A549 (cell line): ENCODE results near the gene P2RX6. TPM values are rescaled to one million over a fixed set of nuclear protein-coding genes. Genes with fewer than 3 reads are reported as not detected.

Experiments
- ATAC-seq, 2 experiments: fragments of 200-7000 bp in 1 of 2; fragments of >200 bp in 1 of 2; cut with Nextera tagmentation in 1 of 2; cut with Tn5 transposase in 1 of 2; 3 replicates each; pipeline versions ENCODE4 v1.8.0 to v1.9.1; 2018 to 2020; ENCODE audit warnings: mild to moderate bottlenecking in 1 of 2, moderate library complexity in 1 of 2
- CTCF ChIA-PET: fragments of 300-600 bp; sonication (Branson Sonifier 250); formaldehyde crosslinking; extraction: SDS; loops from one replicate; lab custom pipeline; 2021; ENCODE audit warnings: antibody characterized with exemption, inconsistent platforms; lab: Yijun Ruan, JAX
- POLR2A ChIA-PET: fragments of 350-600 bp; formaldehyde crosslinking; extraction: SDS; loops from one replicate; lab custom pipeline; 2021; ENCODE audit warnings: antibody characterized with exemption, inconsistent platforms; lab: Yijun Ruan, JAX
- DNase-seq, 2 experiments: peaks; one replicate each; pipeline versions ENCODE4 v3.0.0 to v3.0.0-alpha.2; 2011 to 2016; ENCODE audit warnings: low read depth in 1 of 2, low spot score in 1 of 2
- FAIRE-seq: peaks from 2 replicates; lab custom pipeline; 2011; peaks lifted over from hg19 to GRCh38; lab: Jason Lieb, UNC
- H3K27ac ChIP-seq, 2 experiments: fragments of >200 bp; sonication (Bioruptor Twin); formaldehyde crosslinking; 3 replicates each; pipeline ENCODE4 v1.5.1; 2016 to 2017
- H3K4me1 ChIP-seq: fragments of >200 bp; sonication (Bioruptor Twin); formaldehyde crosslinking; 3 replicates; pipeline ENCODE4 v1.6.1; 2016
- H3K4me2 ChIP-seq: fragments of >200 bp; sonication (Bioruptor Twin); formaldehyde crosslinking; 3 replicates; pipeline ENCODE4 v1.6.1; 2016
- H3K4me3 ChIP-seq: fragments of >200 bp; sonication (Bioruptor Twin); formaldehyde crosslinking; 3 replicates; pipeline ENCODE4 v1.5.1; 2016
- H3K9me3 ChIP-seq: fragments of >200 bp; sonication (Bioruptor Twin); formaldehyde crosslinking; 3 replicates; pipeline ENCODE4 v1.6.1; 2016
- CTCF ChIP-seq: fragments of >200 bp; sonication (Bioruptor Twin); formaldehyde crosslinking; IDR thresholded peaks from 3 replicates; pipeline ENCODE4 v1.5.1; 2016
- EHF ChIP-seq: fragments of 250-450 bp; sonication (Bioruptor Pico); IDR thresholded peaks from 2 replicates; pipeline ENCODE4 v1.5.0; 2020; ENCODE audit warnings: mild to moderate bottlenecking
- FOSB ChIP-seq: fragments of 250-450 bp; sonication (Bioruptor Pico); IDR thresholded peaks from 2 replicates; pipeline ENCODE4 v1.5.0; 2020; ENCODE audit warnings: mild to moderate bottlenecking, moderate library complexity
- FOXS1 ChIP-seq: fragments of 250-450 bp; sonication (Bioruptor Pico); IDR thresholded peaks from 2 replicates; pipeline ENCODE4 v1.5.0; 2020; ENCODE audit warnings: mild to moderate bottlenecking, moderate library complexity
- HMGXB4 ChIP-seq: fragments of 250-450 bp; sonication (Bioruptor Pico); IDR thresholded peaks from 2 replicates; pipeline ENCODE4 v1.5.0; 2021; ENCODE audit warnings: mild to moderate bottlenecking, moderate library complexity, borderline replicate concordance
- HOXB5 ChIP-seq: fragments of 250-450 bp; sonication (Bioruptor Pico); IDR thresholded peaks from 2 replicates; pipeline ENCODE4 v1.5.0; 2020; ENCODE audit warnings: mild to moderate bottlenecking, moderate library complexity
- JUN ChIP-seq, 2 experiments: fragments of >200 bp; sonication (Bioruptor Twin); formaldehyde crosslinking; IDR thresholded peaks; 2 replicates in 1 of 2; 3 replicates in 1 of 2; pipeline ENCODE4 v1.6.1; 2016 to 2017
- KDM1A ChIP-seq: fragments of 200-600 bp; sonication (generic); IDR thresholded peaks from 2 replicates; pipeline ENCODE4 v1.6.1; 2016; ENCODE audit warnings: low read depth, mild to moderate bottlenecking
- KDM5A ChIP-seq: fragments of 200-600 bp; sonication (generic); IDR thresholded peaks from 2 replicates; pipeline ENCODE4 v1.6.1; 2016; ENCODE audit warnings: antibody characterized with exemption, mild to moderate bottlenecking
- NFE2L2 ChIP-seq: fragments of 150-350 bp; conservative IDR thresholded peaks from 2 replicates; pipeline ENCODE4 v1.6.1; 2014; ENCODE audit warnings: low read length
- PHF8 ChIP-seq: fragments of 200-600 bp; sonication (generic); IDR thresholded peaks from 2 replicates; pipeline ENCODE4 v1.6.1; 2016; ENCODE audit warnings: low read depth, mild to moderate bottlenecking, antibody characterized with exemption, moderate library complexity, borderline replicate concordance
- RAD21 ChIP-seq, 2 experiments: fragments of >200 bp in 1 of 2; sonication (Bioruptor Twin) in 1 of 2; formaldehyde crosslinking in 1 of 2; IDR thresholded peaks in 1 of 2; conservative IDR thresholded peaks in 1 of 2; 2 replicates in 1 of 2; 3 replicates in 1 of 2; pipeline ENCODE4 v1.6.1; 2012 to 2018; ENCODE audit warnings: inconsistent platforms in 1 of 2
- REST ChIP-seq: fragments of 200-600 bp; sonication (generic); IDR thresholded peaks from 2 replicates; pipeline ENCODE4 v1.6.1; 2016; ENCODE audit warnings: antibody characterized with exemption, mild to moderate bottlenecking, moderate library complexity
- SMC3 ChIP-seq: fragments of >200 bp; sonication (Bioruptor Twin); formaldehyde crosslinking; IDR thresholded peaks from 3 replicates; pipeline ENCODE4 v1.6.1; 2018; ENCODE audit warnings: inconsistent platforms
- TFCP2L1 ChIP-seq: fragments of 250-450 bp; sonication (Bioruptor Pico); IDR thresholded peaks from 2 replicates; pipeline ENCODE4 v1.5.0; 2021; ENCODE audit warnings: mild to moderate bottlenecking
- ZFP36 ChIP-seq: fragments of 450-650 bp; IDR thresholded peaks from 2 replicates; pipeline ENCODE4 v1.6.1; 2014; ENCODE audit warnings: borderline replicate concordance; ENCODE audit not compliant: partially characterized antibody
- WGBS: methylation state at CpG from one replicate; pipeline ENCODE4 v1.1.6; 2017; ENCODE audit errors: missing lambda C conversion rate; 5-methylcytosine and 5-hydroxymethylcytosine counted together
- polyA plus RNA-seq, 4 experiments: library from polyadenylated mRNA; depleted of rRNA in 3 of 4; stranded (reverse); fragments of >200 nt; fragmentation: RNase III in 1 of 4; extraction: RNeasy Plus Mini Kit Qiagen cat#74134 plus additional on column Dnase treatment in 1 of 4; gene quantifications; 2 replicates in 3 of 4; 3 replicates in 1 of 4; pipeline ENCODE4 v1.2.3, GENCODE V29; 2011 to 2017
- TF ChIP-seq, protein P1 (sequence below): IDR thresholded peaks from 2 replicates; pipeline ENCODE4 v1.6.1; 2012; ENCODE audit warnings: low read depth, borderline replicate concordance
- TF ChIP-seq, protein P2 (sequence below): fragments of 450-650 bp; IDR thresholded peaks from 2 replicates; pipeline ENCODE4 v1.6.1; 2014; ENCODE audit warnings: antibody characterized with exemption

Gene P2RX6
- polyA plus RNA-seq, 2 of the 4 experiments (the other 2 are of a cell fraction) = 0.67 to 0.92 TPM

DNA sequence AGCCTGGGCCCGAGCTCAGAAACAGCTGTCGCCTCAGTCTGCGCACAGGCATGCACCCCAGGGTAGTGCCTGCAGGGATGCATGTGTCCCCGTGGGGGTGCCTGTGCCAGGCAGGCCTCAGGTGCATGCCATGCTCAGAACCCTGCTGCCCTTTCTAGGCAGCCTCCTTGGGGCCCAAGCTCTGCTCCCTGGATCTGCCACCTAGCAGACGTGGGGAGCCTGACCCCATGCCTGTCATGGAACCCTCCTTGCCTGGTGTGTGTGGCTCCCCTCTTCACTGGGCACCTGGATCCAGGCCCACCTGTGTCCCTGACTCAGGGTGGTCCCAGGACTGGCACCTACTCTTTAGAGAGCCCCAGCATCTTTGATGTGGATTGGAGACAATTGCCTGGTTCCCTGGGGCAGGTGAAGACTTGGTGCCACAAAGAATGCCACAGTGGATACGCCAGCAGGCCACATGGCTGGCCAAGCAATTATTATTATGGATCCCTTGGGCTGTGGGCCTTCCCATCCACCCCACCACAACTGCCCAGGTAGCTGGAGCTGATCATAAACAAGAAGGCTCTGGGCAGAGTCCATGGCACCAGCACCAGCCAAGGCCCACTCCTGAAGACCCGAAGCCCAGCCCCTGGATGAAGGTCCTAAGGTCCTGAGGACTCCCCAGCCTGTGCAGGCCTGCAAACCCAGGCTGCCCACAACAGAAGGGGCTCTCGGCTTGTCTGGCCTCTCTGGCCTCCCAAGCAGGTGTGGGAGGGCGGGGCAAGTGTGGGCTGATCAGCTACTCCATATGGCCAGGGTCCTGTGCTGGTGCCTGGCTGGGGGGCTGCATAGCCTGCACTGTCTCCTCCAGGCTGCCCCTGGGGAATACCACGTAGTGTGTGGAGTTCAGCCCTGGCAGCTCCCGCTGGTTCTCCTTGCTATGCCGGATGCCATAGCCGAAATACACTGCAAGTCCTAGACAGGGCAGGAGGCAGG, 13.6 kb downstream of the P2RX6 start:
- Histone ChIP-seq H3K4me3 (no peak overlapping the region), H3K4me1 (no peaks in the 10 kb centered on the region), H3K27ac (no peak overlapping the region), H3K4me2 (no peak overlapping the region), H3K9me3 (no peaks in the 10 kb centered on the region)
- ChIA-PET CTCF (interaction anchor here (0.9 kb wide), 1 partner anchor 26 kb away, joined by 3 read pairs; the partner anchor contains the start of gene THAP7), POLR2A (no interaction called here)
- no peak for FAIRE-seq
- WGBS = 71% methylated on average over 7 of the region's 13 CpGs
- TF ChIP-seq CTCF = no peak
- no peak for TF ChIP-seq PHF8
- TF ChIP-seq KDM1A = no peak
- no peak for TF ChIP-seq NFE2L2
- TF ChIP-seq EHF (CRISPR knock-in tag) = no peak
- TF ChIP-seq TFCP2L1 (CRISPR knock-in tag) = no peak
- no peak for TF ChIP-seq FOSB (CRISPR knock-in tag)
- no peak for TF ChIP-seq HMGXB4
- TF ChIP-seq KDM5A = no peak
- TF ChIP-seq HOXB5 = no peak
- TF ChIP-seq RAD21 (conservative IDR thresholded peaks at IDR 0.05 in 1 of 2, IDR thresholded peaks at IDR 0.05 in 1 of 2) = no peak
- TF ChIP-seq FOXS1 (CRISPR knock-in tag) = no peak
- no peak for ATAC-seq
- DNase-seq = no peak

GRCh38 chr22:21029486-21030025, 14.6 kb downstream of the P2RX6 start:
- CTCF ChIA-PET = interaction anchor here (0.9 to 2.4 kb wide), 2 partner anchors 8 to 27 kb away, joined by 3 to 6 read pairs; partner anchors contain the start of gene THAP7
- TF ChIP-seq ZFP36 = no peak
- no peak for TF ChIP-seq JUN (IDR thresholded peaks at IDR 0.05)
- no peak for TF ChIP-seq SMC3
- TF ChIP-seq FOXS1 (CRISPR knock-in tag) = no peak
- TF ChIP-seq, protein P1, sequence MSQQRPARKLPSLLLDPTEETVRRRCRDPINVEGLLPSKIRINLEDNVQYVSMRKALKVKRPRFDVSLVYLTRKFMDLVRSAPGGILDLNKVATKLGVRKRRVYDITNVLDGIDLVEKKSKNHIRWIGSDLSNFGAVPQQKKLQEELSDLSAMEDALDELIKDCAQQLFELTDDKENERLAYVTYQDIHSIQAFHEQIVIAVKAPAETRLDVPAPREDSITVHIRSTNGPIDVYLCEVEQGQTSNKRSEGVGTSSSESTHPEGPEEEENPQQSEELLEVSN = no peak
- TF ChIP-seq REST = no peak
- TF ChIP-seq, protein P2, sequence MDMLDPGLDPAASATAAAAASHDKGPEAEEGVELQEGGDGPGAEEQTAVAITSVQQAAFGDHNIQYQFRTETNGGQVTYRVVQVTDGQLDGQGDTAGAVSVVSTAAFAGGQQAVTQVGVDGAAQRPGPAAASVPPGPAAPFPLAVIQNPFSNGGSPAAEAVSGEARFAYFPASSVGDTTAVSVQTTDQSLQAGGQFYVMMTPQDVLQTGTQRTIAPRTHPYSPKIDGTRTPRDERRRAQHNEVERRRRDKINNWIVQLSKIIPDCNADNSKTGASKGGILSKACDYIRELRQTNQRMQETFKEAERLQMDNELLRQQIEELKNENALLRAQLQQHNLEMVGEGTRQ = no peak
- no peak for TF ChIP-seq TFCP2L1 (CRISPR knock-in tag)
- DNase-seq (no peak), ATAC-seq (no peak), FAIRE-seq (no peak)
- POLR2A ChIA-PET = no interaction called here
- Histone ChIP-seq H3K4me3 (no peak overlapping the region), H3K9me3 (no peaks in the 10 kb centered on the region), H3K27ac (no peak overlapping the region), H3K4me1 (no peaks in the 10 kb centered on the region), H3K4me2 (no peak overlapping the region)
- 66% methylated on average over 7 of the region's 12 CpGs for WGBS
